AG04449 (cell line): ENCODE results near the gene DPP7.

Source experiments
- CTCF ChIA-PET: fragments of 350-600 bp; formaldehyde crosslinking; extraction: SDS; loops from one replicate; lab custom pipeline; 2021; ENCODE audit warnings: antibody characterized with exemption; lab: Yijun Ruan, JAX
- POLR2A ChIA-PET: fragments of 400-600, 350-600 bp; formaldehyde crosslinking; extraction: SDS; loops from one replicate; lab custom pipeline; 2020; ENCODE audit warnings: antibody characterized with exemption, inconsistent platforms; lab: Yijun Ruan, JAX
- DNase-seq: peaks from one replicate; pipeline ENCODE4 v3.0.0-alpha.2; 2010; ENCODE audit warnings: low read depth, low spot score
- H3K4me3 ChIP-seq: 2 replicates; pipeline ENCODE4 v1.5.1; 2011; ENCODE audit warnings: low read depth, mild to moderate bottlenecking, control low read depth, low read length
- CTCF ChIP-seq: IDR thresholded peaks from one replicate; pipeline ENCODE4 v1.5.1; 2011; ENCODE audit warnings: mild to moderate bottlenecking, moderate library complexity, low read length, control low read depth, inconsistent platforms; ENCODE audit not compliant: insufficient read depth; ENCODE audit errors: missing control alignments

Gene DPP7

GRCh38 chr9:137076636-137077009 is 37.9 kb downstream of the DPP7 start:
- no peak for TF ChIP-seq CTCF

GRCh38 chr9:137075275-137075775 is 39.2 kb downstream of the DPP7 start:
- CTCF ChIA-PET = interaction anchor here (0.6 to 17.0 kb wide), 2 partner anchors 7 to 14 kb away, joined by 3 to 208 read pairs; partner anchors contain the start of gene SAPCD2
- POLR2A ChIA-PET = no interaction called here
- DNase-seq = no peak
- H3K4me3 ChIP-seq = no peak overlapping the region
- TF ChIP-seq CTCF = no peak

More at GRCh38 chr9:137076636-137077009, 37.9 kb downstream of the DPP7 start:
- ChIA-PET CTCF (interaction anchor here (0.9 to 17.0 kb wide), 7 partner anchors 9 to 160 kb away, joined by 3 to 208 read pairs (median 4); partner anchors contain the start of genes MAN1B1, NPDC1, RNF224 and SAPCD2), POLR2A (interaction anchor here (0.7 to 2.7 kb wide), 2 partner anchors 8 to 10 kb away, joined by 3 to 16 read pairs; partner anchors contain the start of gene MAN1B1)
- peak overlapping the region; percentile 68 for H3K4me3 ChIP-seq
- no peak for DNase-seq

- CTCF ChIA-PET = interaction anchor here (0.6 to 17.0 kb wide), 2 partner anchors 7 to 13 kb away, joined by 3 to 208 read pairs; partner anchors contain the start of gene SAPCD2
- no peak for DNase-seq
- no peak overlapping the region for H3K4me3 ChIP-seq
- POLR2A ChIA-PET = no interaction called here
- no peak for TF ChIP-seq CTCF
Observed at GRCh38 chr9:137074657-137075274, 39.8 kb downstream of the DPP7 start.

GRCh38 chr9:137073992-137074399 is 40.5 kb downstream of the DPP7 start:
- CTCF ChIA-PET = interaction anchor here (17.0 to 19.1 kb wide), 2 partner anchors 6 to 23 kb away, joined by 208 to 364 read pairs; partner anchors contain the start of genes ENTPD2, NPDC1 and SAPCD2
- POLR2A ChIA-PET = no interaction called here
- DNase-seq = no peak
- no peak for TF ChIP-seq CTCF
- H3K4me3 ChIP-seq = no peak overlapping the region

- no peak overlapping the region; the same call in 1 of the 2 replicates for H3K4me3 ChIP-seq
- ChIA-PET POLR2A (interaction anchor here (0.9 kb wide), 1 partner anchor 16 kb away, joined by 3 read pairs; the partner anchor contains the start of gene MAN1B1), CTCF (interaction anchor here (0.8 to 21.0 kb wide), 8 partner anchors 11 to 284 kb away, joined by 3 to 364 read pairs (median 32); partner anchors contain the start of genes ABCA2, ENTPD2, FUT7 and MAN1B1)
- no peak for TF ChIP-seq CTCF
- no peak for DNase-seq
Observed at GRCh38 chr9:137071282-137071681, 43.3 kb downstream of the DPP7 start.

GRCh38 chr9:137070906-137071275 is 43.6 kb downstream of the DPP7 start:
- POLR2A ChIA-PET = interaction anchor here (0.9 to 1.2 kb wide), 2 partner anchors 16 to 42 kb away, joined by 3 to 4 read pairs; partner anchors contain the start of gene MAN1B1
- H3K4me3 ChIP-seq = peak overlapping the region; percentile 53
- no peak for TF ChIP-seq CTCF
- no peak for DNase-seq
- CTCF ChIA-PET = interaction anchor here (0.8 to 21.0 kb wide), 9 partner anchors 12 to 284 kb away, joined by 3 to 364 read pairs (median 12); partner anchors contain the start of genes ABCA2, ENTPD2, FUT7 and MAN1B1
